GM10847 (cell line): Measurements from ENCODE around the gene DOCK9.

Experiments
- POLR2A ChIP-seq: IDR thresholded peaks from 2 replicates; pipeline ENCODE4 v1.6.1; 2011; ENCODE audit not compliant: insufficient read length; ENCODE audit errors: extremely low read depth

DOCK9 gene

DNA sequence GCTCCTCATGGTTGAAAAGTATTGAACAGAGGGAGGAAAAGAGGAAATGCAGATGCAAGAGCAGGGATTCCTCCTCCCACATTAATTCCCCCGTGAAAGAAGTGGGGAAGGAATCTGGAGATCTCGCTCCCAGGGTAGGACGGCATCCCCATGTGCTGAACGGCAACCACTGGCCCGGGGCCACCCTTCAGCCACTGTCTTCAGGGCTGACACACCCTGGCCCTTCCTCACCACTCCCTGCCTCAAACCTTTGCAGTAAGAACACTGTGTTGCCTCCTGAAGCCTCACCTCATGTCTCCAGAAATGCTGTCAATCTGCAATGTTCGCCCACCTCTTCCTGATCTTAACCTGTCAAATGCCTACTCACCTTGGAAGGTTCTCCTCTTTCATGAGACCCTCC is 10.9 kb upstream of the DOCK9 start:
- TF ChIP-seq POLR2A: no peak

DNA sequence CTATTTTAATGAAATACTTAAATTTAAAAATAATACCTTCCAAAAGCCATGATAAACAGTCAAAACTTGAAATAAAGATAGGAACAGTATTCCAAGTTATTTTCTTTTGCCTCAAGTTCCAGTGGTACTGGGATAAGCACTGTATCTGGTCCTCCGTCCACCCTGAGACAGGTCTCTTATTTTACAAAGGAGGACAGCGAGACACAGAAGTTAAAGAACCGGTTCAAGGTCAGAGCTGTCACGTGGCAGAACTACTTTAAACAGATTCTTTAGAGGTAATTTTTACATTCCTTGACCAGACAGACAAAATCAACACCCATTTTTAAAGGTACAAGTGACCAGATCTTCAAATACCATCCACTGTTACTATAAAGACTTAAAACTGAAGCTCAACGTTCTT is 10.4 kb upstream of the DOCK9 start:
- no peak for TF ChIP-seq POLR2A

DNA sequence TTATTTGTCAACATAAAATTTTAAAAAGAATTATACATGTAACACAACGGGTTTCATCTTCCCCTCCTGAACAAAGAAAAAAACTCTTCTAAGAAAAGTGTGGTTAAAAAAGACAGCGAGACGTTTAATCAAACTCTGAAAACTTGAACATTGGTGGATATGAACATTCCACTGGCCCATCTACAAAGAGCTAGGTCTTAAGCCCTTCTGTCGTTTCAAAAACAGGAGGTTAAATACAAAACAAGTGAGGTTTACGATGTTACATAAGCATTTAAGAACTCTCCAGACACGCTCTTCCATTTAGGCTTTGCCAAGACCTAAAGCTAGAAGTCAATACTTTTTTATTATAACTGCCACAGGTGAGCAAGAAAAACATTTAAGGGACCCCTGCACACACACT is 9.4 kb upstream of the DOCK9 start:
- no peak for TF ChIP-seq POLR2A

DNA sequence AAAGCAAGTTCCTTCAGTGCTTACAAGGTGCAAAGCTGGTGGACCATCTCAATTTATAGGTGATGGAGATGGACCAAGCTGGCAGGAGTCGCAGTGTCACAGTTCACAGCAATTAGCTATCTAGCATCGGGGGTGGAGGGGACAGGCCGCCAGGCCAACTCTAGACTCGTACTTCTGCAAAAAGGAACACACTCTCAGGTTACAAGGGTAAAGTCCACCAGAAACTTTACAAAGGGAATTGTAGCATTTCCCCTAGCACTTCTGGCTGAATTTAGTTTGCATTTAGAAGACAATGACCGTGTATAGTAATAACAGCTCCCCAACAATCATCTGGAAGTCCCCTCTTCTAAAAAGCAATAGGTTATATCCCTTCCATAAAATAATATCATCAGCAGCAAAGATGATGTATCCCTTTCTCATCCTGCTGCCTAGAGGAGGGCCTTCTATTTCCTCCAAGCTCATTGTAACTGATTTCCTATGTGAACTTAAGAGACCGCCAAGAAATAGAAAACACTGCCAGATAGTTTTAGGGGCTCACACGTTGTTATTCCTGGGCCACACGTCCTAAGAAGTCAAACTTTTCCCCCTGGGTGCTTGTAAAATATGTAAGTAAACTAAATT is 8.5 kb upstream of the DOCK9 start:
- no peak for TF ChIP-seq POLR2A

DNA sequence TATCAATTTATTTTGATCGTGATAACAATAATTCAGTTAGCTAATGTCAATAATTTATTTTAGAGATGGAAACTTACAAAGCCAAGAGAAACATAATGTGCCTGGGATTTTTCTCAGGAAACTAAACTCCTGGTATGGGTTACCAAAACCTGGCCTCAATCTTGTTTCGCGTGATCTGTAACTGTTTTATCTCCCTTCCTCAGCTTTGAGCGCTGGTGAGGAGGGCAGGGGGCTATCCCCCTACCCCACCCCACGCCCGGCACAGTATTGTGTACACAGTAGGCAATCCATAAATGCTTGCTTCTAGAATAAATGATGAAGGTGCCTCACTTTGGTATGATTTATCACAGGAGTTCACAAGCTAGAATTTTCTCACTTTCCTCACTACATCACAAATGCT is 7.7 kb upstream of the DOCK9 start:
- TF ChIP-seq POLR2A: no peak

DNA sequence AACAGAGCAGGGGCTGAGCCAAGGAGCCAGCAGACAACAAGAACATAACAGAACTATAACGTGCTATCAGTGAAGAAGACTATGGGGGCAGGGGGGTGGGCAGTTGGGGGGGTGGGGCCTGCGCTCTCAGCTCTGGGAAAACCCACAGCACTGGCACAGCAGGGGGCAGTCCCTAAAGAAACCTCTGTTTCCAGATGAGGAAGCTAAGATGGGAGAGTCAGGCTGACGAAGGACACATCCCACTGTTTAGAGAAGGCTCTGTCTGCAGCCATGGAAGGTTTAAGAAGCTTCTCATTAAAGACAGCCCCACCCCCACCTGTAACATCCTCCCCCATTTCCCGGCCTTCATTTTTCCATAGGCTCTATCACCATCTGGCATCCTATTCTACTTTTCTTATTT is 7.1 kb upstream of the DOCK9 start:
- no peak for TF ChIP-seq POLR2A

DNA sequence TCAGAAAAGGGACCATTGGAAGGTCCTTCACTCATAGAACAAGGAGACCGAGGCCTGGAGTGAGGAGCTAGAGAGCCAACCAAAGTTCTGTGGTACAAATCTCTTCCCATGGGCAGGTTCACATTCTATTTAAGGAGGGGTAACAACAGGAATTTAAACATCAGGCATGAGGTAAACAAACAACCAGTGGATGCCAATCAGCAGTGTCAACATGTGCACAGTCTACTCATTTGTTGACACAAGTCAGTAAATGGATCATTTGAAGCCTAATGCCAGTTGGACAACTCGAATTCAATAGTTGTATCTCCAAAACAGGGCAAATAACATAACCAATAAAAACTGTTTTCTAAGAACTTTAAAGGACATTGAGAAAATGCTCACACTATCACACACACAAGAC is 6.3 kb upstream of the DOCK9 start:
- TF ChIP-seq POLR2A: no peak

DNA sequence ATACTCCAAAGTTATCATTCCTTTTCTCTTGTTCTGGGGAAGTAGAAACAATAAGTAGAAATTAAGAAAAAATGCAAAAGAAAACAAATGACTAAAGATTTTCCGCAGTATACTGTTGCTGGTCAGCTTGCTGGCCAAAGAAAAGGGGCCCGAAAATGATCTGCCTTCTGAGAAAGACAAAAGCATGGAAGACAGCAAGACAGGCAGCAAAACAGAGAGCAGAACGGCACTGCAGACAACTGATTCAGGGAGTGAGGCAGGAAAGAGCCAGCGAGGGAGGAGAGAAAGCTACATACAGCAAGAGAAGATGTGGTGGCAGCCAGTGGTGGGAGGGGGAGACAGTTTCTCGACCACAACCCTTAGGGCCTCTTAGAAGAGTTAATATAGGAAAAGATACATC is 5.3 kb upstream of the DOCK9 start:
- TF ChIP-seq POLR2A: no peak

DNA sequence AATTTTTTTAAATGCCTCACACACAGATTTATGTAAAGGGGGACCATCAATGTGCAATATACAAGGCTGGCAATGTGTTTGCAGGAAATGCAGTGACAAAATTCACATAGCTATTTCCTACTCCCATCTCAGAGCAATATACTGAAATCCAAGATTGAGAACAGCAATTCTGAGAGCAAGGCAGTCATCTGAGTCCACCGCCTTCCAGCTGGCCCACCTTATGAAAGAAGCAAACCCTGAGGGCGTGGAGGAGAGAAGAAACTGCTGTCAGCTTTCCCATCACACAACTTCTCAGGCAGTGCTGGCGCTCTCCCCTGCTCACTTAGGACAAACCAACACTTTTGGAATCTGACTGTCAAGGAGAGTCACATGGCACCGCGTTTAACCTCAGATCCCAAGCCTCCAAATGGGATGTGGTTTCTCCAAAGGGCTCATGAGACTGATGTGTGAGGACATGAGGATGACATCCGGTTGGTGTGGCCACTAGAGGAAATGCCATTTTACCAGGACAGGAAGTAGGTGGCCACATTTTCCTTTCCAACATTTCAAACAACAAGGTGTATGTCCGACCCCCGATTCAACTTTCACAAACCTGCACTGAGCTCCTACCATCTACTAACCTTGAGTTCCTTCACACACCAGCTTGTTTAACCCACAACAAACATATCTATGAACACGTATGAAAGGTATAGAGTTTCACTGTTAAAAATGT is 3.7 kb upstream of the DOCK9 start:
- TF ChIP-seq POLR2A: no peak

DNA sequence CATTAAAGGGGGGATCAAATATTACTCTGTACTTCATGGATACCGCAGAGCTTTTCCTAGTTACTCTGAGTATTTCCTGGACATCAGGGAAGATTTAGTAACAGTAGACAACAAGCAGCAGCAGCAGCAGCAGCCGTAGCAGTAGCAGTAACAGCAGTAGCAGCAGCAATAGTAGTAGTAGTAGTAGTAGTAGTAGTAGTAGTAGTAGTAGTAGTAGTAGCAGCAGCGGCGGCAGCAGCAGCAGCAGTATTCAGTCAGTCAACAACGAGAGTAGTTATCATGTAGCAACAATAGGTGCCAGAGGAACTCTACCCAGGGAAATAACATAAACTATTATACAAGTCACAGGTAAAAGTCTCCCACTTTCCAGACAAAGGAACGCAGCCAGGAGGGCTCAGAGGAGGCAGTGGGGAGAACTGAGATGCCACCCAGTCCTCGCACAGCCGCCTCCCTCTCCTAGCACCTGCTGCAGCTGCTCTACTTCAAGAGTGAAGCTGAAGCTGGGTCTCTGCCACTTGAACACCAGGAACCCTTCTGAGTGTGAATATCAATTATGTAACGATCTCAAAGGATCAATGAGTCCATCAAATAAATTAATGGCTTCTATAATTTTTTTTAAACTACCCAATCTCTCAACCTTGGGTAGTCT is 1.3 kb upstream of the DOCK9 start:
- no peak for TF ChIP-seq POLR2A

DNA sequence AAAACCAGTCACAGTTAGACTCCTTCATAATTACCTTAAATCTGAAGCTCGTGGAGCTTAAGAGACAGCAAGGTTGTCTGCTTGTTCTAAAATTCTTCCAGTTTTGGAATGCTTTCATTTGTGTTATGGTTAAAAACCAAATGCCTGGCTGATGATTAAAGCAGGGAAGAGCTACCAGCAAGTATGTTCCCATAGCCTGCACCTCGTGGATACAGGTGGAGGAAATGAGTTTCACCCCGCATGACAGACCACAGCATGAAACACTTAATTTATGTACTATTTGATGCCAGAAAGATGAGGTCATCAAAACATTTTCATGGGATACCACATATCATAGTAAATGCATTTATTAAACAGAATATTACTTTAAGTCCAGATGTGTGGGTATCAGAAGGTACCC is 416 bp upstream of the DOCK9 start:
- no peak for TF ChIP-seq POLR2A

DNA sequence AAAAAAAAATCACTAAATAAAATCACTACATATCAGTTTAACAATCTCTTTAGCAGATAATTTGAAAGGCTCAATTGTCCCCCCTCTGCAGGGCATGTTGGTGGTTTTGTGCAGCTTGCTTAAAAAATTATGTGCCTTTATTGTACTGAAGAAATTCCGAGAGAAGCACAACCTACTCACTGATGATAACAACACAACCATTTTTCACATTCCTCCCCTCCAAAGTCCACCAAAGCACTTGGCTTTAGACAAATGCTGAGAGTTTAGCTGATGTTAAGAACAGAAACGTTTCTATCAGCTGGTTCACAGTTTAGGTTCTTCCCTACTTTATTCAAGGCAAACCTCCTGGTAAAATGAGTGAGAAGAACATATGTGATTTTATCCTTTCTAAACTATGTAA is 923 bp downstream of the DOCK9 start:
- TF ChIP-seq POLR2A: no peak

DNA sequence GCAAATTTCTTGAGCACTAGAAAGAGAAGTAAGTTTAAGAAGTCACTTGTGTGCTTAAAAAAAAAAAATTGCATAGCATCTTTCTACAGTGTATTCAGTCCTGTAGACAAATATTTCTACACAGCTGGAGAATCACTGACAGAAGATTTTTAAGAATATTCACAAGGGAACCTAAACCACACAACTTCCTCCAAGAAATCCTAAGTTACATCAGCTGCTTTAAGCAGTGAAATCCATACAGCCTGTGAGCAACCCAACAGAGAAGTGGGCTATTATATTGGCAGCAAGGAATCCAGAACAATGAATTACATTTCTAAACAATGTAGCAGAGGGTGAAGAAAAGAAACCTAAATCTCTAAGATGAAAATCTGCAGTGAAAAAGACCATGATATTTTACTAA is 1.5 kb downstream of the DOCK9 start:
- TF ChIP-seq POLR2A: no peak

DNA sequence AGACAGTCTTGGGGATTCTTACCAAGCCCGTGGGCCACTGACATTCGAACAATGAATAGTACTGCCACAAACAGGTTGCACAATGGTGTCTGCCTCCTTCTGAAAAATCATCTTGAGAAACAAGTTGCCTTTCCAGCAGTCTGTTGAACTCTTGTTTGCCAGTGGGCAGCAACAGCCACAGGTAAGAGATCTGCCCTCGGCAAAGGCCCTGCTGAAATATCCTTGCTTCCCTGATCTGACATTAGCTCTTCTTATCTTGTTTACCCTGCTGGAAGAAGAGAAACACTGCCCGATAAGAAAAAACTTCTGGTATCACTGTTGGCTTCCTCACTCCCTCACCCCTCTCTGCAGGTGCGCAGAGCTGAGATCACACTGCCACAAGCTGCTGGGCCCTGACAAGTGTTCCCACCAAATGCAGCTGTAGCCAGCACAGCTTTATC is 2.0 kb downstream of the DOCK9 start:
- no peak for TF ChIP-seq POLR2A

DNA sequence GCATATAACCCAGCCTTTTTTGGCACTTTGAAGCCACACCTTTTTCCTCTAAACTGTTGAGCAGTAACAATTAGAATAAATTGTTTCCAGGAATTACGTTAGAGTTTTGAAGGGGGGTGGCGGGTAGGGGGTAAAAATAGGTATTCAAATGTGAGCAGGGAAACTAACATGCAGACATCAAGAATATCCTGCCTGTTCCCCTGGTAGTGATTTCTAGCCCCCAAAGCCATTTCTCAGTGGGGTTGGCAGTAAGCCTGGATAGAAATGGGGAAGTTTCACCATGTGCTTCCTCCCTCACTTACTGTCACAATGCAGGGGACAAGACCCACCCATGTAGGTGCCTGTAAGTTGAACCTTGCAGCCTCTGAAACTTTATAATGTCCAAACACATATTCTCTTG is 3.8 kb downstream of the DOCK9 start:
- no peak for TF ChIP-seq POLR2A

DNA sequence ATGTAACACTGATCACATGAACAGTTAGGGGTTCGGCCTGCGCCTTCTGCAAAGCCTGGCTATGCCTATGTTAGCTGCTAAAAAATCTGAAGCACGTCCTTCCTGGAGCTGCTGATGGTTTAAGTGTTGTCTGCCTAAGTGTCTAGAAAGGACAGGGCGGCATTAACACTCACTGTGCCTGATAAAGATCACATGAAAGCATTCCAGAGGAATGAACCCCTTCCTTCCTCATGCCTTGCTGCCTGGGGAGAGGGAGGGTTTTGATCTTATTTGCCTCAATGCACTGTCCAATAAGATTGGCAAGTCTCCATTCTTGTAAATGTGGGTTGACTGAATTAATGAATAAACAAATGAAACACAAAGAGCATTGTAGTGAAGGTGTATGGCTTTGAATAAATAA is 5.2 kb downstream of the DOCK9 start:
- TF ChIP-seq POLR2A: no peak

DNA sequence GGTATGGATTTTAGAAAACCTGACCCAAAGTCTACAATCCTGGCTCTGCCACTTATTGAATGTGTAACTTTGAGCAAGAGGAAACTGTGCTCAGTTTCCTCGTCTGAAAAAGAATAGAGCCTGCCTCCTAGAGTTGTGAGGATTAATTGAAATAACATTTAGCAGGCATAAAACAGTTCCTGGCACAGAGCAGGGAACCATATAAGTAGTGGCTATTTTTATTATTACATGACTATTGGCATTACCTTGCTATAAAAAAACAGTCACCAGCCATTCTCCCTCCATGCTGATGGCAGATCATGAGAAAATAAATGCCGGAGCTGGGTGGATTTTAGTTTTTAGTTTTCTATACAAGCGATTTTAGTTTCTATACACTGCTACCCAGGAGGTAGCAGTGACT is 5.8 kb downstream of the DOCK9 start:
- TF ChIP-seq POLR2A: no peak

DNA sequence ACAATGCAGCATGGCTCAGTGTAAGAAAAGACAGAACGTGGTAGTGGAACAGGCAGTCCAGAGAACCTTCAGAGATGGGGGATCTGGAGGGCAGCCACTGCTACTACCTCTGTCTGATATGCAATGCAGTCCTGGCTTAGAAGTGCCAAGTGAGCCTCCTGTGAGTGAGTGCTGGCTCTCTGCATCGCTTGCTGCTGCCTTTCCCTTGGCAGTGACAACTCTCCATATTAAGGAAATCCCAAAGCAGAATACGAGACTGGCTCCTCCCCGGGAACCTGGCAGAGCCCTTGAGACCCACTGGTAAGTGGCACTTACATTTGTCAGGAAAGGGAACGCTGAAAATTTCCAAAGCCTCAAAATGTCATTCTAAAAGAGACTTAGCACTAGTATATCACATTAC is 7.5 kb downstream of the DOCK9 start:
- TF ChIP-seq POLR2A: no peak
